ENCODE measurements around the gene CLDN34.

DNA sequence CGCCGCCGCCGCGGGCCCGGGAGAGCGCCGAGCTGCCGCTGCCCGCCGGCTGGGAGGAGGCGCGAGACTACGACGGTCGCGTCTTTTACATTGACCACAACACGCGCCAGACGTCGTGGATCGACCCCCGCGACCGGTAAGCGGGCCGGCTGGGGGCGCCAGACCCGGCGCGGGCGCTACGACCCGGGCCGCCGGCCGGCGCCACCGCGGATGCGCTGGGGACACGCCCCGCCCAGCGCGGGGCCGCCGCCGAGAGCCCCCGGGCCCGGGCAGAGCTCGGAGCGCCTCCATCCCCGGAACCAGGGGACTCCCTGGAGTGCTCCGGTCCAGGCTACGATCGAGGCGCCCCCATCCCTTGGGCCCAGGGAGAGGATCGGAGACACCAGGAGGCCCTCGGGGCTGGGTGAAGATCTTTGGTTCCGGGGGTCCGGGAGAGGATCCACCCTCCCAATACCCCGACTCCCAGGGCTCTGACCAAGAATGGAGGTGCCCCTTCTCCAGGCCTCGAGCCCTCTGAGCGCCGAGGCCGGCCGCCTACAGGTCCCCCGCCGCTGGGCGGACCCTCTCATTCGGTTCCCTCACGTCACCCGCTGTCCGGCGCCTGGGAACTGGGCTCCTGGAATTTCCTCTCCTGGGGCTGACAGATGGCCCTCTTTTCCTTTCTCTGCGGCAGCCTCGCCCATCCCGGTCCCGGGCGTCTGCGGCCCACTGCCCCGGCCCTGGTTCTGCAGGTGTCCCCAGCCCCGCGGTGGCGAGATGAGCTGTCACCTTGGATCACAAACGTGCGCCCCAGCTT, 48.8 kb downstream of the CLDN34 start:
- TF ChIP-seq, protein P1, sequence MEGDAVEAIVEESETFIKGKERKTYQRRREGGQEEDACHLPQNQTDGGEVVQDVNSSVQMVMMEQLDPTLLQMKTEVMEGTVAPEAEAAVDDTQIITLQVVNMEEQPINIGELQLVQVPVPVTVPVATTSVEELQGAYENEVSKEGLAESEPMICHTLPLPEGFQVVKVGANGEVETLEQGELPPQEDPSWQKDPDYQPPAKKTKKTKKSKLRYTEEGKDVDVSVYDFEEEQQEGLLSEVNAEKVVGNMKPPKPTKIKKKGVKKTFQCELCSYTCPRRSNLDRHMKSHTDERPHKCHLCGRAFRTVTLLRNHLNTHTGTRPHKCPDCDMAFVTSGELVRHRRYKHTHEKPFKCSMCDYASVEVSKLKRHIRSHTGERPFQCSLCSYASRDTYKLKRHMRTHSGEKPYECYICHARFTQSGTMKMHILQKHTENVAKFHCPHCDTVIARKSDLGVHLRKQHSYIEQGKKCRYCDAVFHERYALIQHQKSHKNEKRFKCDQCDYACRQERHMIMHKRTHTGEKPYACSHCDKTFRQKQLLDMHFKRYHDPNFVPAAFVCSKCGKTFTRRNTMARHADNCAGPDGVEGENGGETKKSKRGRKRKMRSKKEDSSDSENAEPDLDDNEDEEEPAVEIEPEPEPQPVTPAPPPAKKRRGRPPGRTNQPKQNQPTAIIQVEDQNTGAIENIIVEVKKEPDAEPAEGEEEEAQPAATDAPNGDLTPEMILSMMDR (IDR thresholded peaks at IDR 0.05) = peak in 1 of 7 experiments; percentile 5
- TF ChIP-seq POLR2A (IDR thresholded peaks at IDR 0.05) = no peak
- TF ChIP-seq POLR2AphosphoS5 (IDR thresholded peaks at IDR 0.05) = no peak
- no peak for TF ChIP-seq EP300 (IDR thresholded peaks at IDR 0.05)

Data from stomach (tissue), 4 donors.